ENCODE data around the gene GREB1. TPM values are rescaled to one million over a fixed set of nuclear protein-coding genes. Genes with fewer than 3 reads are reported as not detected.

The GREB1 gene
- total and polyA plus RNA-seq, 2 of the 13 experiments (the other 11 are each of a cell fraction or from before 2014, with no cell fraction given), result 31.3 to 61.2 TPM

DNA sequence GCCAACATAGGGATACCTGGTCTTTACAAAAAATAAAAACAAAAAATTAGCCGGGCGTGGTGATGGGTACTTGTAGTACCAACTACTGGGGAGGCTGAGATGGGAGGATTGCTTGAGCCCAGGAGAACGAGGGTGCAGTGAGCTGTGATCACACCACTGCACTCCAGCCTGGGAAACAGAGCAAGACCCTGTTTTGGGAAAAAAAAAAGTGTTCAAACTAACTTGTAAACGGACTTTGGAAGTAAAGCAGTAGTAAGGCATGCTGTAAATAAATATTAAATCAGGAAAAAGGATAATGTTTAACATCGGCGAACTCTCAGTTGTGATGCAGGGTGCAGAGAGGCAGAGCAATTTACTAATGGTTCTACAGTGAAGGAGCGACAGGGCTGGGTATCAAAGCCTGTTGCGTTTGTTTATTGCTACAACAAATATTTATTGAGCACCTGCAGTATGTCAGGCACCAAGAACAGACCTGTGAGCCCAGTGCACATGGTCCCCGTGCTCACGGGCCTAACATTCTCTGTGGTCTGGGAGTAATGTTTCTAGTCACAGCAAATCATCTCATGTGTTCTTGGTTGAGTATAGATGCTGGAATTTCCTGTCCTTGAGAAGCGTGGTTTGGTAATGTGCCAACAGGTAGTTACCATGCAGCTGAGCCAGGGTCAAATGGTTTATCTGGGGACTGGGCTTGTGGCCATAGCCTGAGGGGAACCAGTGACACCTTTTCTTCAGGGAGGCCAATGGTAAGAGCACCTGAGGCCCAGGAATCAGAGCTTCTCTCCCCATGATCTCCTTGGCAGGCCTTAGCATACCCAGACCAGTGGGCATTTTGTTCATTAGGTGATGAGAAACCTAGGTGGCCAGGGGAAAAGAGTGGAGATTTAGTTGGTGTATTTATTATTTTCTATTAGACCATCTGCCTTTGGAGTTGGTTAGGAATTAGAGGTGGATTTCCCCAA is 27.9 kb upstream of the GREB1 start (continued):
- TF ChIP-seq, protein P1, sequence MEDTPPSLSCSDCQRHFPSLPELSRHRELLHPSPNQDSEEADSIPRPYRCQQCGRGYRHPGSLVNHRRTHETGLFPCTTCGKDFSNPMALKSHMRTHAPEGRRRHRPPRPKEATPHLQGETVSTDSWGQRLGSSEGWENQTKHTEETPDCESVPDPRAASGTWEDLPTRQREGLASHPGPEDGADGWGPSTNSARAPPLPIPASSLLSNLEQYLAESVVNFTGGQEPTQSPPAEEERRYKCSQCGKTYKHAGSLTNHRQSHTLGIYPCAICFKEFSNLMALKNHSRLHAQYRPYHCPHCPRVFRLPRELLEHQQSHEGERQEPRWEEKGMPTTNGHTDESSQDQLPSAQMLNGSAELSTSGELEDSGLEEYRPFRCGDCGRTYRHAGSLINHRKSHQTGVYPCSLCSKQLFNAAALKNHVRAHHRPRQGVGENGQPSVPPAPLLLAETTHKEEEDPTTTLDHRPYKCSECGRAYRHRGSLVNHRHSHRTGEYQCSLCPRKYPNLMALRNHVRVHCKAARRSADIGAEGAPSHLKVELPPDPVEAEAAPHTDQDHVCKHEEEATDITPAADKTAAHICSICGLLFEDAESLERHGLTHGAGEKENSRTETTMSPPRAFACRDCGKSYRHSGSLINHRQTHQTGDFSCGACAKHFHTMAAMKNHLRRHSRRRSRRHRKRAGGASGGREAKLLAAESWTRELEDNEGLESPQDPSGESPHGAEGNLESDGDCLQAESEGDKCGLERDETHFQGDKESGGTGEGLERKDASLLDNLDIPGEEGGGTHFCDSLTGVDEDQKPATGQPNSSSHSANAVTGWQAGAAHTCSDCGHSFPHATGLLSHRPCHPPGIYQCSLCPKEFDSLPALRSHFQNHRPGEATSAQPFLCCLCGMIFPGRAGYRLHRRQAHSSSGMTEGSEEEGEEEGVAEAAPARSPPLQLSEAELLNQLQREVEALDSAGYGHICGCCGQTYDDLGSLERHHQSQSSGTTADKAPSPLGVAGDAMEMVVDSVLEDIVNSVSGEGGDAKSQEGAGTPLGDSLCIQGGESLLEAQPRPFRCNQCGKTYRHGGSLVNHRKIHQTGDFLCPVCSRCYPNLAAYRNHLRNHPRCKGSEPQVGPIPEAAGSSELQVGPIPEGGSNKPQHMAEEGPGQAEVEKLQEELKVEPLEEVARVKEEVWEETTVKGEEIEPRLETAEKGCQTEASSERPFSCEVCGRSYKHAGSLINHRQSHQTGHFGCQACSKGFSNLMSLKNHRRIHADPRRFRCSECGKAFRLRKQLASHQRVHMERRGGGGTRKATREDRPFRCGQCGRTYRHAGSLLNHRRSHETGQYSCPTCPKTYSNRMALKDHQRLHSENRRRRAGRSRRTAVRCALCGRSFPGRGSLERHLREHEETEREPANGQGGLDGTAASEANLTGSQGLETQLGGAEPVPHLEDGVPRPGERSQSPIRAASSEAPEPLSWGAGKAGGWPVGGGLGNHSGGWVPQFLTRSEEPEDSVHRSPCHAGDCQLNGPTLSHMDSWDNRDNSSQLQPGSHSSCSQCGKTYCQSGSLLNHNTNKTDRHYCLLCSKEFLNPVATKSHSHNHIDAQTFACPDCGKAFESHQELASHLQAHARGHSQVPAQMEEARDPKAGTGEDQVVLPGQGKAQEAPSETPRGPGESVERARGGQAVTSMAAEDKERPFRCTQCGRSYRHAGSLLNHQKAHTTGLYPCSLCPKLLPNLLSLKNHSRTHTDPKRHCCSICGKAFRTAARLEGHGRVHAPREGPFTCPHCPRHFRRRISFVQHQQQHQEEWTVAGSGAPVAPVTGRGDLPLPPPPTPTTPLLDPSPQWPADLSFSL (CRISPR knock-in tag; IDR thresholded peaks at IDR 0.05), result no peak
- TF ChIP-seq THYN1 (CRISPR knock-in tag; IDR thresholded peaks at IDR 0.05; ENCODE audit: borderline replicate concordance, low read depth) (no peak), KLF11 (CRISPR knock-in tag; IDR thresholded peaks at IDR 0.05) (no peak; the same call in 1 of the 2 replicates), TEF (CRISPR knock-in tag; IDR thresholded peaks at IDR 0.05) (no peak), TFDP1 (CRISPR knock-in tag; IDR thresholded peaks at IDR 0.05; ENCODE audit: borderline replicate concordance) (peak; percentile 43; the same call in 1 of the 2 replicates), EZH2 (conservative IDR thresholded peaks at IDR 0.05; ENCODE audit: low read depth, low read length) (no peak), MAX (IDR thresholded peaks at IDR 0.05) (peak; percentile 98), AGO2 (optimal IDR thresholded peaks at IDR 0.05; ENCODE audit: low read depth, low read length) (no peak), PREB (CRISPR knock-in tag; IDR thresholded peaks at IDR 0.05) (no peak), IRF2 (CRISPR knock-in tag; IDR thresholded peaks at IDR 0.05) (peak; percentile 71), NPAS2 (CRISPR knock-in tag; IDR thresholded peaks at IDR 0.05; ENCODE audit: borderline replicate concordance) (no peak), SMAD3 (CRISPR knock-in tag; IDR thresholded peaks at IDR 0.05) (peak; percentile 92; the same call in 1 of the 2 replicates), ZNF382 (CRISPR knock-in tag; IDR thresholded peaks at IDR 0.05; ENCODE audit: borderline replicate concordance) (no peak), FOXK2 (IDR thresholded peaks at IDR 0.05) (peak; percentile 43)
- TF ChIP-seq, protein P2, sequence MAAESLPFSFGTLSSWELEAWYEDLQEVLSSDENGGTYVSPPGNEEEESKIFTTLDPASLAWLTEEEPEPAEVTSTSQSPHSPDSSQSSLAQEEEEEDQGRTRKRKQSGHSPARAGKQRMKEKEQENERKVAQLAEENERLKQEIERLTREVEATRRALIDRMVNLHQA (CRISPR knock-in tag; IDR thresholded peaks at IDR 0.05), result no peak
- TF ChIP-seq, protein P3, sequence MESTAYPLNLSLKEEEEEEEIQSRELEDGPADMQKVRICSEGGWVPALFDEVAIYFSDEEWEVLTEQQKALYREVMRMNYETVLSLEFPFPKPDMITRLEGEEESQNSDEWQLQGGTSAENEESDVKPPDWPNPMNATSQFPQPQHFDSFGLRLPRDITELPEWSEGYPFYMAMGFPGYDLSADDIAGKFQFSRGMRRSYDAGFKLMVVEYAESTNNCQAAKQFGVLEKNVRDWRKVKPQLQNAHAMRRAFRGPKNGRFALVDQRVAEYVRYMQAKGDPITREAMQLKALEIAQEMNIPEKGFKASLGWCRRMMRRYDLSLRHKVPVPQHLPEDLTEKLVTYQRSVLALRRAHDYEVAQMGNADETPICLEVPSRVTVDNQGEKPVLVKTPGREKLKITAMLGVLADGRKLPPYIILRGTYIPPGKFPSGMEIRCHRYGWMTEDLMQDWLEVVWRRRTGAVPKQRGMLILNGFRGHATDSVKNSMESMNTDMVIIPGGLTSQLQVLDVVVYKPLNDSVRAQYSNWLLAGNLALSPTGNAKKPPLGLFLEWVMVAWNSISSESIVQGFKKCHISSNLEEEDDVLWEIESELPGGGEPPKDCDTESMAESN (CRISPR knock-in tag; conservative IDR thresholded peaks at IDR 0.05), result peak; percentile 61

All from HepG2 (cell line).